GM12872 (cell line): Measurements from ENCODE around the gene WIPF1.

ENCODE experiments used
- CTCF ChIP-seq: IDR thresholded peaks from 3 replicates; pipeline ENCODE4 v1.5.1; 2011; ENCODE audit warnings: low read depth, mild to moderate bottlenecking, low read length, moderate library complexity; ENCODE audit not compliant: insufficient read depth

Gene WIPF1

GRCh38 chr2:174597345-174598047, at the start of gene WIPF1:
Gene WIPF1, minus strand, starts transcription at chr2:174597804. Its CDS starts 12,231 bp downstream, at chr2:174585573.
- no peak for TF ChIP-seq CTCF

- TF ChIP-seq CTCF: no peak
Measured at GRCh38 chr2:174645296-174645695, 47.7 kb upstream of the WIPF1 start.

- no peak for TF ChIP-seq CTCF
Measured at GRCh38 chr2:174644406-174644805, 46.8 kb upstream of the WIPF1 start.

- TF ChIP-seq CTCF: no peak
Measured at GRCh38 chr2:174643356-174643755, 45.8 kb upstream of the WIPF1 start.

GRCh38 chr2:174641168-174641567, 43.6 kb upstream of the WIPF1 start:
- no peak for TF ChIP-seq CTCF

GRCh38 chr2:174636987-174637386, 39.4 kb upstream of the WIPF1 start:
- TF ChIP-seq CTCF: no peak

- no peak for TF ChIP-seq CTCF
Measured at GRCh38 chr2:174635776-174636404, 38.3 kb upstream of the WIPF1 start.
